Mammary epithelial cell (primary cell): Measurements from ENCODE around the gene STAG3.

Experiments
- CTCF ChIP-seq, 2 donors: IDR thresholded peaks in 1 of 2; conservative IDR thresholded peaks in 1 of 2; 2 replicates each; pipeline ENCODE4 v1.5.1; 2011 to 2012; ENCODE audit warnings: inconsistent platforms in 2 of 2, low read length in 2 of 2, mild to moderate bottlenecking in 2 of 2, control low read depth in 1 of 2, low read depth in 1 of 2; ENCODE audit not compliant: insufficient read depth in 1 of 2; ENCODE audit errors: extremely low read depth in 1 of 2
- EZH2 ChIP-seq: IDR thresholded peaks from 2 replicates; pipeline ENCODE4 v1.6.1; 2012; ENCODE audit warnings: low read length, inconsistent platforms, borderline replicate concordance

GRCh38 chr7:100142461-100142860 is 35.3 kb upstream of the STAG3 start:
- TF ChIP-seq CTCF (conservative IDR thresholded peaks at IDR 0.05 in 1 of 2, IDR thresholded peaks at IDR 0.05 in 1 of 2; ENCODE audit: extremely low read depth in 1 of 2, insufficient read depth in 1 of 2, low read depth in 1 of 2, low read length in 2 of 2) (no peak), EZH2 (no peak)
